ENCODE data around the gene FKBP14.

Gene FKBP14, protein sequence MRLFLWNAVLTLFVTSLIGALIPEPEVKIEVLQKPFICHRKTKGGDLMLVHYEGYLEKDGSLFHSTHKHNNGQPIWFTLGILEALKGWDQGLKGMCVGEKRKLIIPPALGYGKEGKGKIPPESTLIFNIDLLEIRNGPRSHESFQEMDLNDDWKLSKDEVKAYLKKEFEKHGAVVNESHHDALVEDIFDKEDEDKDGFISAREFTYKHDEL

DNA sequence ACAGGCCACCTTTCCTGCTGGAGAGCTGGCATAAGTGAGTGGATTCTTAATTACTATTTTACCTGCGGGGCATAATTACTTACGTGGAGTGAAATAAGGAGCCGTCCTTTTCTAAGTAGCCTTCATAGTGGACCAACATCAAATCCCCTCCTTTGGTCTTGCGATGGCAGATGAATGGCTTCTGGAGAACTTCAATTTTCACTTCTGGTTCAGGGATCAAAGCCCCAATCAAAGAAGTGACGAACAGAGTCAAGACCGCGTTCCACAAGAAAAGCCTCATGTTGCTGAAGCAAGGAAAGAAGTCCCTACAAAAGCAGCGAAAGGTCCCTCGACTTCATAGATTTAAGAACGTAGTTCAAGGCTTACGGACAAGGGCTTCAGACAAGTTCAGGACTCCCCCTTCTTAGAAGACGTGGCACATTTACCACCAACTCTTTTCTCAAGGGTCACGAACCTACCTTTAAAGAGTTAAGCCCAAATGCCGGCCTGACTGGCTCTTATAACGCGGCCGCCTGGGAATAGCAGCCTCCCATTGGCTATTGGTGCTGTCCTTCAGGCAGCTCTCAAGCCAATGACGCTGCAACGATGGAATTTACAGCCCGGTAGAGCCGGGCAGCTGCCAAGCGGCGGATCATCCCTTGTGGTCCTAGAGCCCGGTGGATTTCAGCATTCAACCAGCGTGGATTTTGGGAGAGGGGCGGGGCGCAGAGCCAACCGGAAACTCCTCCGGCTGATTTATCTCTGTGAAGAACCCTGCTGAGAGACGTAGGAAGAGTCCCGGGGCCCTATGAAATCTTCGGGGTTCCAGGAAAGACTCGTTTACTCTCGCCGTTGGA lies at the start of gene FKBP14:
TSS of gene FKBP14 (minus strand) at position 474 of the 836 bp plus-strand sequence. CDS start at position 280, 194 bp downstream.
- peak; percentile 100 for DNase-seq

DNA sequence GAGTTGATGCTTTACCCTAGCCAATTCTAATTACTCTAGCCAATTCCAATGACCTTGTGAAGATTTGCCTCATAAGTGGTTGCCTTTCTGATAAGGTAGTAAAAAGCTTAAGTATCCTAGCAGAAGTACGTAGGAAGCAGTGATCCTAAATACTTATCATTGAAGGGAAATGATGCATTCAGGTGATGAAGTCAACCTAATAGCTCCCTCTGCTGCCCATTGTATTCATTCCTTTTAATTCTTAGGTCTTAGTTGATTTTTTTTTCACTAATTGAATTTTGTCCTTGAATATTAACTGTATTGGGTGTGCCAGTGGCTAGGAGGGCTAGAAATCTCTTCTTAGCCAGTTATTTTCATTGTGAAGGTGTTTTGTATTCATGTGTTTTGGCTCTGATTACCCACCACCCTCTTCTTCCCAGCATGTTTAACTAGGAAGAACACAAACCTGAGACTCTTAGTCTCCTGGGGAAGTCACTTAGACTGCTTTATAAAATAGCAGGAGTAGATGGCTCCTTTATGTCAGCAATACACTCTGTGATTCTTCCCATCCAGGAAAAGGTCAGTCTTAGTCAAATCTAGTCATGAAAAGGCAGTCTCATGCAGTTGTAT lies 48.0 kb upstream of the FKBP14 start:
- DNase-seq = peak; percentile 53

DNA sequence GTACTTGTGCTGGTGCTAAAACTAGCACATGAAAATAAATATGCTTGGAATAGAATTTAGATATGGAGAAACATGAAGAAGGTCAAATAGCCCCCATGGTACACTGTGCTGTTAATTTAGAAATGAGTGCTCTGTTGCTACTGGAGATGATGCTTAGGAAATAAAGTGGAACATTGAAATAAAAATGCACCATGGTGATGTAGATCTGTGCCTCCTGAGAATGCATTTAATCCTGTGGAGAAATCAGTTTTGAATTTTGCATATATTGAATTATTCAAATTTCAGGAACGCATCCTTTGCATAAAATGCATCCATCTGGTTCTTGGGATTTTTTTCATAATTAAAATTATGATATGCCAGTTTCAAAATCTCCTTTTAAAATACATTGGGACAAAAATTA lies 46.2 kb upstream of the FKBP14 start:
- DNase-seq = no peak

DNA sequence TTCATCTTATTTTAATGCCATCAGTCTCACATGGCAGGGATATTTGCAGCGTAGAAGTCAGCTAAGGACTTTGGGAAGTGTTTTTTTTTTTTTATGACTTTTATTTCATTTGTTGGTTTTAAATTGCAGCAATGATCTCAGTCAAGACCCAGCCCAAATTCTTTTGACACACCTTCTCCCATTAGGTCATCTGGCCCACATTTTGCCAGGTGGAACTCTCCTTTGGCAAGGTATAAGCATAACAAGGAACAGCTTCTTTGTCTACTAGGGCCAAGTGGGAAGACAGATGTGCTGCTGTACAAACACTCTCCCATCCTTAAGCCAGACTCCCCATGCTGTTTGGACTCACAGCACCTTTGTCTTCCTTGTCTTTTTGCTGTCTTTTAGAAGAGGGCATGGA lies 43.5 kb upstream of the FKBP14 start:
- DNase-seq = no peak

DNA sequence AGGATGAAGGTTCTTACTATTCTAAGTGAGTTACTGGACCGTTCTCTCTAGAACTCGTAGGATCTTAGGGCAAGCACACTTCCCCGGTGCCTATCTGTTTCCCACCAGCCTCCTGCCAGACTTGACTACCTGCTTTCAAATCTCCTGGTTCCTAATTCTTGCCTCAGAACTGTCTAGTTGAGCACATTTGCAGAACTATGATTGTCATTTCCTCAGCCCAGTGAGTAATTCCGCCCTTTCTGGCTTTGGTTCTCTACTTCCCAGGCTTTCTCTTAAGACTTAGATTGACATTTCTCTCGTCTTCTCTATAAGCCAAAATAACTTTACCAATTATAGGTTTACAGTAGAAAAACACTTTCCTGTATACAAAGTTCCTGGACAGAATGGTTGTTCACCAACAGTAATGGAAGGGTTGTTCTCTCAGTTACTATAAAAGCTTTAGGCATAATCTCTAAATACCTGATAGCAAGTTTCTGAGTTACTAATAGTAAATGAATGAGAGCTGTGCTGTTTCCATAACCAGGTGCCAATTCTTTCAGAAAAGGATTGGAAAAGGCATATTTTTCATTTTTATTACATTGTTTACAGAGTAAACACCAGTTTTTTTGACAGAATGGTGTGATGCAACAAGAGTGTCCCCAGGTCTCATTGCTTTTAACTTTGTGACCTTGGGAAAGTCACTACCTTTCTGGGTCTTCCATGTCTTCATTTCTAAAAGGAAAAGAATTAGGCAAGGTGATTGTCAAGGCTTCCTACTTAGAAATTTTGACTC lies 42.8 kb upstream of the FKBP14 start:
- DNase-seq = no peak

DNA sequence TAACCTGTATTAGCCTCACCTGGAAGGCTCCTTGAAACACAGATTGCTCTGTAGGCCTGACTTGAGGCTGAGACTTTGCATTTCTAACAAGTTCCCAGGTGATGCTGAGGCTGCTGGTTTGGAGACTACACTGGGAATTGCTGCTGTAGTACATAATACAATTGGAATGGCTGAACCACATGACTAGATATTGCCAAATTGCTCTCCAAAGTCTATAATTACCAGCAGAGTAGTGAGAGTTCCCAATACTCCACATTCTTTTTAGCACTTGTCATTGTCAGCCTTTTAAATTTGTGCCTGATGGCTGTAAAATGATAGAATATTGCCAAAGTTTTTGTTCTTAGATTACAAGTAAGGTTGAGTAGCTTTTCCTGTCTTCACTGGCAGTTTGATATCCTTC lies 41.6 kb upstream of the FKBP14 start:
- DNase-seq = peak; percentile 87

DNA sequence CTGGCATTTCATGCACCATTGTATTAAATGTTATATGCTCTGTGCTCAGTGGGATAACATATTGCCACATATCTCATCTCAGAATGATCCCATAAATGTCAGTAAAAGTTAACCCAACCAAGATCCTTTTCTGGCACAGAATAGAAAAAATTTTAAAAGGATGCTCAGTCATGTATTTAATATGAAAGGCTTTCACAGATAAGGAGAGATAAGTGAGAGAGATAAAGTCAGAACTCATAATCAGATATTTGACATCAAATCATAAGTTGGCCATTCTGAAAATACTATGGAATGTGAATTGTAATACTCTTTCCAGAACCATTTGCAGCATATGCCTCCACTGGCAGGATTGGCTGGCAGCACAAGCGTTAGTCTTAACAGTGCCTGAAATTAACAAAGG lies 40.2 kb upstream of the FKBP14 start:
- DNase-seq = no peak

DNA sequence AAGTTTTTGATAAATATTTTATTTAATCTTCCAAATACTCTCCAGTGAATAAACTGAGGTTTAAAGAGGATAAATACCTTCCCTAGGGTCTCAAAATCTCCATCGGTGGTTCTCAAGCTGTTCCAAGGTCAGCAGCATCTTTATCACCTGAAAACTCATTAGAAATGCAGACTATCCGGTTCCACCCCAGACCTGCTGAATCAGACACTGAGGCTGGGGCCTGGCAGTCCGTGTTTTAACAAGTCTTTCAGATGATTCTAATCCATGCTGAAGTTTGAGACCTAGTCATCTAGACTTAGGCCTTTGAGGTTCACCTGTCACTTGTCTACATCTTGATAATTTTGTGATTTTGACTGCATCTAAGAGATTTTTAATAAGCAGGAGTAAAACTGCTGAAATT lies 39.2 kb upstream of the FKBP14 start:
- no peak for DNase-seq

DNA sequence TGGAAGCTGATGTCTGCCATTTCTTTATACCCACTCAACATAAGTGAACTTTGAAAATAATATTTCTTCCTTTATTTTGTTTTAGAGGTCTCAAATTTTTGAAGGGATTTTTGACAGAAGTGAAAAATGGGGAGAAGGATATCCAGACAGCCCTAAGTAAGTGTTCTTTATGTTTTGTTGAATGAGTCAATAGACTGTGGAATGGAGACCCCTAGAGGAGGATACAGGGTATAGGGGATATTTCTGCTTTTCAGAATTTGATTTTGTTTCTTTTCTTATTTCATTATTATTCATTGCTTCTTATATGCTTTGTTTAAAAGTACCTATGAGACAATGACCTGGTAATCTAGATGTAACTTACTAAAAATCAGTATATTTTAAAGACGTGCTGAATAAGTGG lies 36.1 kb upstream of the FKBP14 start:
- DNase-seq = peak; percentile 49

DNA sequence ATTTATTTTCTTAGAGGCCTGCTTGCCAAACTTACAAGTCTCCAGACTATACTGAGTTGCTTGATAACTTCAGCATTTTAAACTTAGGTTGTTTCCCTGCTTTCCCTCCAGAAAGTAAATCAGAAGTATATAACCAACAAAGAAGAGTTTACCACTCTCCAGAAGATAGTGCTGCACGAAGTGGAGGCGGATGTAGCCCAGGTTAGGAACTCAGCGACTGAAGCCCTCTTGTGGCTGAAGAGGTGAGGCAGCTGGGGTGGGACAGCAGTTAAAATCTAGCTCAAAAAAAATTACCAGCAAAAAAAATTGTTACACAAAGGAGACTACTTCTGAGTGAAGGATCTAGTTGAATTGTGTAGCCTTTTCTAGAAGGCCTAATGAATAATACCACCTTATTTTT lies 35.3 kb upstream of the FKBP14 start:
- DNase-seq = peak; percentile 8

DNA sequence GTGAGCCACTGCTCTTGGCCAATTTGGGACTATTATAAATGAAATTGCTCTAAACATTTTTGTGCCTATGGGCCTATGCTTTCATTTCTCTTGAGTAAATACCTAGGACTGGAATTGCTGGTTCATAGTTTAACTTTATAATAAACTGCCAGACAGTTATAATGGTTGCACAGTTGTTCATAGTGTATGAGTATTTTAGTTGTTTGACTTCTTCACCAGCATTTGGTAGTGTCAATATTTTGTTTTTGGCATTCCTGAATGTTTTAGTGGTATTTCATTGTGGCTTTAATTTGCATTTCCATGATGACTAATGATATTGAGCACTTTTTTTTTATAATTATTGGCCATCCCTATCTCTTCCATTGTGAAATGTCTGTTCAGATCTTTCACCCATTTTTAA lies 31.2 kb upstream of the FKBP14 start:
- peak; percentile 37 for DNase-seq

DNA sequence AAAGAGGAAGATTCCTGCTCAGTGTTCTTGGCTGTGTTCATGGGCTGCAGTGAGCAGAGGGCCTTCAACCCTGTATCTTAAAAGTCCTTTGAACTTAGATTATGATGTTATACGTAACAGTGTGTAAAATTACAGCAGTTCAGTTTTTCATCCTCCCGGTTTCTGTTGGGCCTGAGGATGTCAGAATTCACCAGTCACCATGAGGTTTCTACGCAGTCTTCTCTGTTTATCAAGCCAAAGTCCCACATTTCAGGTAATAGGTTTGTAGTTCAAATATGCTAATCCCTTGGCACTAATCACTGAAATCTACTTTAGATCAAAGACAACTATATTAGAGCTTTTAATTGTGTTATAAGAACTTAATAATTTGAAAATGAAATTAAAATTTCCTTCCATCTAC lies 26.6 kb upstream of the FKBP14 start:
- no peak for DNase-seq

DNA sequence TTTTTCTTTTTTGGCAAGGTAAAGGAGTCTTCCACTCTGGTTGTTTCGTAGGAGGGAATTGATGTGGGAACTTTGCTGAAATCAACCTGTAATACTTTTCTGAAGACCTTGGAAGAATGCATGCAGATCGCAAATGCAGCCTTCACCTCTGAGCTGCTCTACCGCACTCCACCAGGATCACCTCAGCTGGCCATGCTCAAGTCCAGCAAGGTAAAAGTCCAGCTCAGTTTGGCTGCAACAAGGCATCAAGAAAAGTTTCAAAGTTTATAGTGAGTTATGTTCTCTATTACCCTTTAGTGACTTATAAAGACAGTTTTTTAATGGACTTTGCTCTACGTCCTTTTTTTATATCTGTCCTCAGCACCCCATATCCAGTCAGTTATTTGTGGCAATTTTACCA lies 22.7 kb upstream of the FKBP14 start:
- no peak for DNase-seq

DNA sequence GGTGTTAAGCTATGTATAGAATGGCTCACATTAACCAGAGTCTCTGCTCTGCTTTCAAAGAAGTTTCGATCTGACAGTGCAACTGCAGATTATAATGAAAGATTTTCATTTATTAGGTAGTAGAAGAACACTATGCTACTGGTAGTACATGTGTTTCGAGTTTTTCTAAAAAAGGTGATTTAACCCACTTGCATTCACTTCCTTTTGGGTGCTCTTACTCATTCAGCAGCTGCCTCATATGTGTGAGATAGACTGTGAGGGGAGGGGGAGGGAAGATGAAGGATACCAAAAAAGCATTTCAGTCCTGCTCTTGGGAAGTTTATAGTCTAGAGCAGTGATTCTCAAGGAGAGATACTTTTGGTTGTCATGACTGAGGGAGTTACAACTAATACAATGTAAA lies 22.1 kb upstream of the FKBP14 start:
- DNase-seq = no peak

DNA sequence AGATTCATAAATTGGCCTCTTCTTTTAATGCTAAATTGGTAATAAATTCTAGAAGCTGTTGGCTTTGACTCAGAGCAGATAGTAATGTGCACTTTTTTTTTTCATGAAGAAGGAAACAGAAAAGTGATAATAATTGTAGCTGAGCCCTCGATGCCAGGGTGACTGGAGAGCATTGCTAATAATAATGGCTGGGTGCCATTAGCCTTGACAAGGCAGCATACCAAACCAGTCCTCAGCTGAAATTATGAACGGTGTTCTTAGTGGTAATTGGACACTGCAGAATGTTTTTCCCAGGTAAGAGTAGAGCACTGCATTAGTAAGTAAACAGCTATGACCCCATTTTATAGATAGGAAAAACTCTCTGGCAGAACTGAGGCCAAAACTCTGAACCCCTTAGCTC lies 20.6 kb upstream of the FKBP14 start:
- no peak for DNase-seq

DNA sequence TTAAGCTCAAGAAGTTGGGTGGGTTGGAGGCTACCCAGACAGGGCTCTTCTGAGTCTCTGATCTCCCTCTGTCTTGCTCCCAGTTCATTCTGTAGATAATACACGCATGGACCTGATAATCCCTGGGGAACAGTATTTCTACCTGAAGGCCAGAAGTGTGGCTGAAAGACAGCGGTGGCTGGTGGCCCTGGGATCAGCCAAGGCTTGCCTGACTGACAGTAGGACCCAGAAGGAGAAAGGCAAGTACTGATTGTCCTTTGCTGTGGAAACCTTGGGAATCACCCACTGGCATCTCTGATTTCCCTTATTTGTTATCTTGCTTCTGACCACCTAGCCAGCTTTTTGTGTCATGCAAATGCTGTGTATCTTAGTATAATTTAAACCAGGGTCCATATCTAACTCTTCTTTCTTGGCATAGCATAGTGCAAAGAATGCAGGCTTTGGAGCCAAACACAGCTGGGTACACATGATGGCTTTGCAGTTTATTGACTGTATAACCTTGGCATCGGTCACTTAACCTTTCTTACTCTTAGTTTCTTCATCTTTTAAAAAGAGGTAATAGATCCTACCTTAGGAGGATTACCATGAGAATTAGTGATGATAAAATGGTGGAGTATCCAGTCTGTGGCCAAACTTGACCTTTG lies 19.7 kb upstream of the FKBP14 start:
- DNase-seq = no peak

DNA sequence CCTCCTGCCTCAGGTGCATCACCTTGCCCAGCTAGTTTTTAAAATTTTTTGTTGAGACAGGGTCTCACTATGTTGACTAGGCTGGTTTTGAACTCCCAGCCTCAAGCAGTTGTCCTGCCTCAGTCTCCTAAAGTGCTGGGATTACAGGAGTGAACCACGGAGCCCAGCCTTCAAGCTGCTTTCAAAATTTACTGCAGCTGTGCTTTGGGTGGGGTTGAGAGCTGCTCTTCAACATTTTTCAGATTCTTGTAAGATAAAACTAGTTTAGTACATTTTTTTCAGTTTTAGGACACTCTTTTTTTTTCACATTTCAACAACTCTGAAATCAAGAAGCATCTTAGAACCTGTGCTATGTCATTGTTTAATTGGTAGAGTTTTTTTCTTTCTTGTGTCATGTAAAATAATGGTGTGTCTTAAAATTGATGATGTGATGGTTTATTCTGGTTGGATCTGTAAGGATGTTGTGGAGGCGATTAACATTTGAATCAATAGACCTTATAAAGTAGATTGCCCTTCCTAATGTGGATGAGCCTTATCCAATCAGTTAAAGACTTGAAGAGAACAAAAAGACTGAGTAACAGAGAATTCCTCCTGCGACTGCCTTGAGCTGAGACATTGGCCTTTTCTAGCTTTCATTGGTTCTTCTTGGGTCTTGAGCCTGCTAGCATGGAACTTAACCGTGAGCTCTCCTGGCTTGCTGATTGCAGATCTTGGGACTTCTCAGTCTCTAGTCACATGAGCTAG lies 15.2 kb upstream of the FKBP14 start:
- no peak for DNase-seq

DNA sequence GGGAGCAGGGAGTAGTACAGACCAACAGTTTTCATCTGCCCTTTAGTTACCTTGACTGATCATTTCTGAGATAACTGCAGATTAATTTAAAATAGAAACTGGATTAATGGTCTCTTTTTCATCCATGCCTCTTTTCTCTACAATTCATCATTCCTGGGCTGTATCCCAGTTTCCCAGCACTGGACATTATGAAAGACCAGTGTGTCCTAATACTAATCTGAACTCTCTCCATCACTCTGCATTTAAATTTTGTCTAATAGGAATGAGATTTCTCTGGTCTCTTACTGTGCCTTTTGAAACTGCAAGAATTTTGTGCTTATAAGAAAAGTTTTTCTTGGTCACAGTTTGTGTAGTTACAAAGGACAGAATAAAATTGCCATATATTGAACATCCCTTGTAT lies 14.4 kb upstream of the FKBP14 start:
- DNase-seq = no peak

DNA sequence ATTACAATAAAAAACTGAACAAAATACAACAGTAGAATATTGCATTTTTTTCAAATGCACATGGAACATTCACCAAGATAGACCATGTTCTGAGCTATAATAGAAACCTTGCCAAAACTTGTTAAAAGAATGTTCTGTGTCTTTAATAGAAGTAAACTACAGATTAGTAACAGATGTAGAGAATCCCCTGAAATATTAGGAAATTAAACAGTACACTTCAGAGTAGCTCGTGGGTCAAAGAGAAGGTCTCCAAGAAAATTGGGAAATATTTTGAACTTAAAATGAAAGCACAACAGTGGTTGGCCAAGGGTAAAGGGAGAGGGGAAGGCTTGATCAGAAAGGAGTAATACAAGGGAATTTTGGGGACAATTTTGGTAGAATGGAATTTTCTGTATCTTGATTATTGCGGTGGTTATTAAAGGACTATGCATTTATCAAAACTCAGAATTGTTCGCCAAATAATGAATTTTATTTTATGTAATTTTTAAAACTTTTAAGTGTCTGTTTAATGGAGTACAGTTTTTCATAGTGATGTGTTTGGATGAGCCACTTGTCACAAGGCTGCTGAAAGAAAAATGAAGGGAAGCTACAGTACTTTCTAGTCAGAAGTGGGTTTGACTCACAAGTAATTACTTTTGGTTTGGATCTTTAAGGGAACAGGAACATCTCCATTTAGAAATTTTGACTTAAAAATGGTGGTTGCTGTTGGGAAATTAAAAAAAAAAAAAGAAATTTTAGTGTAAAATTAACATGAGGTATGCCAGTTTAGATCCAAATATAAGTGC lies 11.9 kb upstream of the FKBP14 start:
- DNase-seq = no peak

DNA sequence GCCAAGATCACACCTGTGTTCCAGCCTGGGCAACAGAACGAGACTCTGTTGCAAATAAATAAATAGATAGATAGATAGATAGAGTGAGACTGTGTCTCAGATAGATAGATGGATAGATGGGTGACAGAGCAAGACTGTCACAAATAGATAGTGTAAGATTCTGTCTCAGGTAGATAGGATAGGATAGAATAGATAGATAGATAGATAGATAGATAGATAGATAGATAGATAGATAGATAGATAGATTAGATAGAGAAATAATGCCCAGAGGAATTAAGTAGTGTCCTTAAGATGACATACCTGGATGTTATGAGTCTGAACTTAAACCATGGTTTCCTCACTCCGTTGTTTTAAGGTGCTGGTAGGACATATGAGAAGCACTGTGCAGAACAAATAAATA lies 9.7 kb upstream of the FKBP14 start:
- no peak for DNase-seq

DNA sequence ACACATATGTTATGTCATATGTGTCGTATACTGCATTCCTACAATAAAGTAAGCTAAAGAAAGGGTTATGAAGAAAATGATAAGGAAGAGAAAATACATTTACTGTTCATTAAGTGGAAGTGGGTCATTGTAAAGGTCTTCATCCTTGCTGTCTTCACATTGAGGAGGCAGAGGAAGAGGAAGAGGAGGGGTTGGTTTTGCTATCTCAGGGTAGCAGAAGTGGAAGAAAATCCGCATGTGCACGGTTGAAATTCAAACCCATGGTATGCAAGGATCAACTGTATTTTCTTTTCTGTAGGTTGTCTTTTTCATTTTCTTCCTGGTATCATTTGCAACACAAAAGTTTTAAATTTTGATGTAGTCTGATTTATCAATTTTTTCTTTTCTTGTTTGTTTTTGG lies 8.0 kb upstream of the FKBP14 start:
- DNase-seq = no peak

All from EL (cell line).